Raji (cell line): ENCODE results near the gene C10orf90.

Experiments used
- POLR2A ChIP-seq: IDR thresholded peaks from 2 replicates; pipeline ENCODE4 v1.6.1; 2011; ENCODE audit warnings: low read depth, low read length, control low read depth; ENCODE audit not compliant: insufficient read depth

Gene C10orf90

DNA sequence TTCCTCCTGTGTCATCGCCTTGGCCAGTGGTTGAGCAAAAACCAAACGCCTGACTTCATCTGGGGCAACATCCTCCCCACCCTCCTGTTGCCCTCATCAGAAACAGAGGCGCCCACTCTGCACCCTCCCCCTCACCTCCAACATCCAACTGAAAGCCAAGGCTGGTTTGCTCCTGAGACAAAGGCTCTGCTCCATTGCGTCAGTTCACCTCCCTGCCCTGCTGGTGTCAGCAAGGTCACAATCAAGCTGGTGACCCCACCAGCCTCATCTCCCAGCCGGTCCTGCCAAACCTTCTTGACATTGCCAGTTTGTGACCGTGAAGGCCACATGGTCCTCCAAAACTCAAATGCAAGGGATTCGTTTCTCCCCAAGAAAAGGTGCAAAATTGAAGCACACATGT, 150.5 kb downstream of the C10orf90 start:
- TF ChIP-seq POLR2A: no peak

- TF ChIP-seq POLR2A: no peak
Measured at GRCh38 chr10:126519185-126519584, 151.3 kb downstream of the C10orf90 start.

GRCh38 chr10:126518218-126519080, 152.0 kb downstream of the C10orf90 start:
- no peak for TF ChIP-seq POLR2A

- no peak for TF ChIP-seq POLR2A
Measured at GRCh38 chr10:126516515-126516914, 154.0 kb downstream of the C10orf90 start.

DNA sequence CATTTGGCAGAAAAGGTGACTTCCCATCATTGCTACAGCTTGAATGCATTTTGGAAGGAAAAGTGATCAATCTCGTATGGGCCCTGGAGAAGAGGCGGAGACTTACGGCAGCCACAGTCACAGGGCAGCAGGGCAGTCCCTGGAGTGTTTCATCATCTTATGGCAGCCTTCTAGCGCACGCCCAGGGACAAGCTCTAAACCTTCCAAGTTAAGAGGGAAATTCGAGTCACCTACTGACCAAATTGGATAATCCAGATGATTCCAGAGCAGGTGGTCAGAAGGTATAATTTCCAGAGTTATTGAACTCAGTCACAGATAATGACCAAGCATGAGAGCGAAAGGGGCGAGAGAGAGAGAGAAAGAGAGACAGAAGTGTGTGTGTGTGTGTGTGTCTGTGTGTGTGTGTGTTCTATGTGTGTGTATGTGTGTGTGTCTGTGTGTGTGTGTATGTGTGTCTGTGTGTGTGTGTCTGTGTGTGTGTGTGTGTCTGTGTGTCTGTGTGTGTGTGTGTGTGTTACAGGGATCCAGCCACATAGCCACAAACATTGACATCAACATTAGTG, 158.5 kb downstream of the C10orf90 start:
- no peak for TF ChIP-seq POLR2A

DNA sequence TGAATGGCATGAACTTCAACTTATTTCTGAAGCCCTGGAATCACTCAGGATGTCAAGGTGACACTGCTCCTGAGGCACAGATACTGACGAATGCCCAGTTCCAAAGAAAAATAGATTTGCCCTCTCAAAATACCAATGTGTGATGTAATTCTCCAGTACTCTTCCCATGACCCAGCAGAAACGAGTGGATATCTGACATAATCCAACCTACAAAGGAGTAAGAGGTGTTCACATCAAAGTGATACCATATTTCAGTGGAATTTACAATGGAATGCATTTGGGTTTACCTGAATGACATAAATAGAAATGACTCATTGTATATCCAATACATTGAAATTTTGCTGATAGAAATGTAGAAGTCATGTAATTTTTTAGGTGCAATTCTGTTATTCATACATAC, 161.3 kb downstream of the C10orf90 start:
- no peak for TF ChIP-seq POLR2A

DNA sequence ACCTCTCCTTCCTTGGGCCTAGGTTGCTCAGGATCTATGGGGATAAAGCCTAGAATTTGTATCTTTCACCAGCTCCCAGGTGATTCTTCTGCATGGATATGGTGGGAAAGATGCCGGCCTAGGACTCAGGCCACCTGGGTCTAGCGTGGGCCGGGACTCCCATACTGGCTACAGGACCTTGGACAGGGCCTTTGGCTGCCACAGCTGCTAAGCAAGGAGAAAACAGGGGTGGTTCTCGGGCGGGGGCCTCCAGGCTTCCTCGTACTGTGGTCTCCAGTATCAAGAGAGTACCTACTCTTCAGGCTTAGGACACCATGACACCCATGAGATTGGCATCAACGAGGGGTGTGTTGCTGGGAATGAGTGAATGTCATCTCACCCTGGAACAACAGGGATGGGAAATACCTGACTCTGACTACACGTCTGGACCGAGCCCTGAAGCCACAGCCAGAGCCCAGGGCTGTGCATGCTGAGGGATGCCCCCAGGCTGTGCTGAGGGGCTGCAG, 161.9 kb downstream of the C10orf90 start:
- no peak for TF ChIP-seq POLR2A

DNA sequence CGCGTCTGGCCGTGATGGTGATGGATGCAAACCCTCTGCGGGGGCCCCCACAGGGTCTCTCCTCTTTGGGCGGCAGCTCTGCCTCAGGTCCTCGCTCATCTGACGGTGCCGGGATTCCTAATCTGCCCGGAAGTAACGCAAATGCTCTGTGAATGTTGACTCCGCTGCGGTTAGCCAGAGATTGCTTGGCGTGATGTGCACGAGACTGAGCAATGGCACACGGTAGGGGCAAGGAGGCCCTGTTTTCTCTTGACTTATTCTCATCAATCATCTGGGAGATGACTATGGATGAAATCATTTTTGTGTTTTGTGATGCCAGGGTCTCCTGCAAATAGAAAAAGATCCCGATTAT, 165.8 kb downstream of the C10orf90 start:
- no peak for TF ChIP-seq POLR2A

GRCh38 chr10:126504063-126504760, 166.3 kb downstream of the C10orf90 start:
- TF ChIP-seq POLR2A: no peak

- TF ChIP-seq POLR2A: no peak
Measured at GRCh38 chr10:126503392-126504062, 167.0 kb downstream of the C10orf90 start.

GRCh38 chr10:126502441-126502840, 168.1 kb downstream of the C10orf90 start:
- no peak for TF ChIP-seq POLR2A

GRCh38 chr10:126501828-126502227, 168.7 kb downstream of the C10orf90 start:
- TF ChIP-seq POLR2A: no peak

DNA sequence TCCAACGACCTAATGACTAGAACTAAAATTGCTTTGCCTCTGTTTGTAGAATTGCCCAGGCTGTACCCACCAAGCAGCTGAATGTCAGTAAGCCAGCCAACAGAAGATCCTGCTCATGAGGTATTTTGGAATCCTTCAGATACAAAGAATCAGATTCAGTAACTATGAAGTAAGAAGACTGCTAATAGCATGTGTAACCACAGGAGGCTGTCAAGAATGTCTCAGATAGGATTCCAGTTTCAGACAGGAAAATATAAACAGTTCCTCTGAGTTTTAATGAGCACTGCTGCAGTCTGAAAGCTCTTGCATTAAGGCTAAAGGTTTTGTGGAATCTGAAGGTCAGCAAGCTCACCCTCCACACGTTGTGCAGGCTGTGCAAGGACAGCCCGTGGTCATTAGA, 169.6 kb downstream of the C10orf90 start:
- TF ChIP-seq POLR2A: no peak

- no peak for TF ChIP-seq POLR2A
Measured at GRCh38 chr10:126500185-126500584, 170.3 kb downstream of the C10orf90 start.

DNA sequence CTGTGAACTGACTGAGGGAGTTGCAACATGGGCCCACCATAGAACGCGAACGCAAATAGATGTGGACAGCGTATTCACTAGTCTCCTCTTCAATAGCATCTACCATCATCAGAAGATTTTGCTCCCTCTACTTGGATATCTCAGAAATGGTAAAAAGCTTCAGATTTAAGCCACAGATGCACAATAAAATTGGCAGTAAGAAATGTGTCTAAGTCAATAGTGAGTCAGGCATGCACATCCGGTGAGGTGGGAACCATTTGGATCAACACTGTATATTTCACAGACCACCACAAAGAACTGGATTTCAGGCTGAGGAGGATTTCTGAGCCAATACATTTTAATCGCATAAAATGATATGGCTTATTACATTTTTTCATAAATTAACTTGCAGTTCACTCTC, 170.7 kb downstream of the C10orf90 start:
- TF ChIP-seq POLR2A: no peak
